Erythroblast (primary cell): ENCODE measurements around the gene HERC5.

ENCODE experiments used
- GATA1 ChIP-seq: IDR thresholded peaks from 2 replicates; pipeline ENCODE4 v1.6.1; 2011; ENCODE audit warnings: low read depth, mild to moderate bottlenecking, control low read depth, low read length, moderate library complexity
- POLR2A ChIP-seq: IDR thresholded peaks from 2 replicates; pipeline ENCODE4 v1.6.1; 2011; ENCODE audit warnings: mild to moderate bottlenecking, low read length

DNA sequence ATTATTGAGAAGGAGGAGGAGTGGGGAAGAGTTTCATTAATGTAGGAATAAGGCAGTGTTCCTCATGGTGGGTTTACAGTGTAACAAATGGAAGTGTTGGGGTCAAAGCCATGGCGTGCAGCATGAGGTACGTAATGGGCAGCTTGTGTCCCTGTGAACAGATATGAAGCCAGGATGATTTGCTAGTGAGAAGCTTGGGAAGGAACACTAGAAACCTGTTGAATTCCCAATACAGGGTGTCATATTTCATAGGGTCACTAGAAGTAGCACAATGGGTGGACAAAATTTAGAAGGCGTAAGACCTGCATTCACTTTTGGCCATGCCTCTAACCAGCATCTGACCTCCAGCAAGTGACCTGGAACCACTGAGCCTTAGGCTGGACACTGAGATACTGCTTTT lies 59.8 kb downstream of the HERC5 start:
- TF ChIP-seq POLR2A: no peak
- no peak for TF ChIP-seq GATA1
